Measurements from ENCODE around the gene MSANTD1.

MSANTD1 gene

GRCh38 chr4:3233391-3234071 is 15.4 kb upstream of the MSANTD1 start:
- DNase-seq (ENCODE audit: low read depth): no peak

DNA sequence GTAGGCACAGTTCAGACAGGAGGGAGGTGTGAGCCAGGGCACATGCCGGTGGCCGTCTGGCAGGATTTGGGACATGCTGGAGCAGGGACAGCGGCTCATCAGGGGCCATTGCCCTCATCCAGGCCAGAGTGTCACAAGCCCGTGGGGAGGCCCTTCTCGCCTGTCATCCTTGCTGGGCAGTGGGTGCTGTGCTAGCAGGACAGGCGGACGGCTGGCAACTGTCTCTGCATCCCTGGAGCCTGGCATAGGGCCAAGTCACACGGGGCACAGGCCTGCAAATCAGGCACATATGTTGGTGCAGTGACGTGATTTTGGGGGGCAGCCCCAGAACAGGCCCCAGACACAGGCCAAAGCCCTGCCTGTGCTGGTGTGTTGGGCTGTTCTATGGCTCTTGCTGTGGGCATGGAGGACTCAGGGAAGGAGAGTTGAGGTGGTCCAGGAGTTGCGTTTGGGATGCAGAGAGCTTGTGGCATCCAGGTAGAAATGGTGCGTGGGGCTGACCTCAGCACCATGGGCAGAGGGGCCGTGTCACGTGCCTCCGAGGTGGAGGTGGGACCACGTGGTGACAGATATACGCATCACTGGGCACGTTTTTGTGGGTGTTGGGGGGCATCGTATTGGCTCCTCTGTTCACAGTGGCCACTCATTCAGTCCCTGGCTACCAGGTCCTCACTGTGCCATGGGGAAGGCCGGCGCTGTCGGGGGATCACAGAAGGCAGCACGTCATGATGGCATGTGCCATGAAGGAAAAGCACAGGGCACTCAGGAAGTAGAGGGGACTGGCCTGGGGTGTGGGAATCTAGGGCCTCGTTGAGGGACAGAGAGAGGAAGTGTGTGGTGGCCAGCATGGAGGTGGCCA is 14.6 kb upstream of the MSANTD1 start:
- no peak for DNase-seq (ENCODE audit: low read depth)

DNA sequence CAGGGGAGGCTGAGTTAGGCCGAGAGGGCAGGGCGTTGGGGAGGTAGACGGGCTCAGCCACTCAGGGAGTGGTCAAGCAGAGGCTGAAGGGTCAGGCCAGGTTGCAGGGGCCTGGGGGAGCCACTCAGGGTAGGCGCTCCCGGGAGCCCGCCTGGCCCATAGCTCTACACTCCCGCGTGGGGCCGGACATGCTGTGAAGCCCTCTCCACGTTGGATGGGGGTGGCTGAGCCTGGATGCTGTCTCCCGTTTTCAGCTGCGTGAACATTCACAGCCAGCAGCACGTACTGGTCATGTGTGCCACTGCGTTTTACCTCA is 14.0 kb upstream of the MSANTD1 start:
- no peak for DNase-seq (ENCODE audit: low read depth)

DNA sequence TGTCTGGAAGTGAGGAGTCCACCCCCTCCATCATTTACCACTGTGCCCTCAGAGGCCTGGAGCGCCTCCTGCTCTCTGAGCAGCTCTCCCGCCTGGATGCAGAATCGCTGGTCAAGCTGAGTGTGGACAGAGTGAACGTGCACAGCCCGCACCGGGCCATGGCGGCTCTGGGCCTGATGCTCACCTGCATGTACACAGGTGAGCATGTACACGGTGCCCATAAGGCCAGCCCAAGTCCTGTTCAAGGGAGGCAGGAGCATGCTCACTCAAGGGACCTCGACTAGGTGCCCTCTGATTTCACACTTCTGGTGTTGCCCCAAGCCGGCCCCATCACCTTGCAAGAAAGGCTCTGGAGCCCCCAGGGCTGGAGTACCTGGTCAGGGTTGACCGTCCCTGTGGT is 13.4 kb upstream of the MSANTD1 start:
- DNase-seq (ENCODE audit: low read depth): no peak

GRCh38 chr4:3236326-3236878 is 12.6 kb upstream of the MSANTD1 start:
- no peak for DNase-seq (ENCODE audit: low read depth)

DNA sequence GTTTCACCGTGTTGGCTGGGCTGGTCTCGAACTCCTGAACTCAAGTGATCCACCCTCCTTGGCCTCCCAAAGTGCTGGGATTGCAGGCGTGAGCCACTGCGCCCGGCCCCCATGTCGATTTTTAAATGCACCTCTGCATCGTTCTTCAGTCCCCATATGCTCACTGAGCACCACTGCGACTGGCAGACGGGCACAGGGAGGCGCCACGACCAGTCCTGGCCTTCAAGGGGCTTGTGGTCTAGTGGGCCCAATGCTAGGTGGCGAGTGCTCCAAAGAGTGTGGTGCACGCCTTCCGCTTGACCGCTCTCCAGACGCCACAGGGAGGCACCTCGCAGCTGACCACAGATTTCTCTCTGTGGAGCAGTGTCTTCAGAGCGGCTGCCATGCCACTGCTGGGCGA is 11.7 kb upstream of the MSANTD1 start:
- DNase-seq (ENCODE audit: low read depth): no peak

DNA sequence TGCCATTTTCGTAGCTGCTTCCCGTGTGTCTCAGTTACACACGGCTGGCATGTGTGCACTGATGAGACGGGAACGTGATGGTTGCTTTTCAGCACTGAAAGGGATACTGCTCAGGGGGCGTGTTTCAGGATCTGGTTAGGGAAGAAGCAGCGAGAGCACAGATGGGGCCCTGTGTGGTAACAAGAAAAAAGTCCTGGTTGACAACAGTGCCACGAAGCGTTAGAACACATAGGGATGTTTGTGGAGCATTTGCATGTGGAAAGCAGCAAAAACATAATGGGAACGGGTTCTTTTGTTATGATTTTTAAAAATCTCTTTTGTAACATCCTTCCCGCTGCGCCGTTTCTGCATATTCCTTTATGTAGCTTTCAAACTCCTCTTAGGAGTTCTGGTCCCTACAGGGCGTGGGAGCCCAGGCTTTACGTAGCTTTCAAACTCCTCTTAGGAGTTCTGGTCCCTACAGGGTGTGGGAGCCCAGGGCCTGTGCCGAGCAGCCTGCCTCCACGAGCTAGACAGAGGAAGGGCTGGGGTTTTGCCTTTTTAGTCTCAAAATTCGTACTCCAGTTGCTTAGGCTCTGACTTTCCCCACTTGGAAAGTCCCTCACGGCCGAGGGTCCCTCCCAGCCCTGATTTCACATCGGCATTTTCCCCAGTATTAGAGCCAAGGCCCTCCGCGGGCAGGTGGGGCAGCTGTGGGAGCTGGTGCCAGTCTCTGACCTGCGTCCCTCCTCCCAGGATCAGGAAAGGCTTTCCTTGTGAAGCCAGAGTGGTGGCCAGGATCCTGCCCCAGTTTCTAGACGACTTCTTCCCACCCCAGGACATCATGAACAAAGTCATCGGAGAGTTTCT is 11.0 kb upstream of the MSANTD1 start:
- no peak for DNase-seq (ENCODE audit: low read depth)

- DNase-seq (ENCODE audit: low read depth): no peak
Measured at GRCh38 chr4:3238721-3239120, 10.2 kb upstream of the MSANTD1 start.

- DNase-seq (ENCODE audit: low read depth): no peak
Measured at GRCh38 chr4:3239303-3239702, 9.7 kb upstream of the MSANTD1 start.

DNA sequence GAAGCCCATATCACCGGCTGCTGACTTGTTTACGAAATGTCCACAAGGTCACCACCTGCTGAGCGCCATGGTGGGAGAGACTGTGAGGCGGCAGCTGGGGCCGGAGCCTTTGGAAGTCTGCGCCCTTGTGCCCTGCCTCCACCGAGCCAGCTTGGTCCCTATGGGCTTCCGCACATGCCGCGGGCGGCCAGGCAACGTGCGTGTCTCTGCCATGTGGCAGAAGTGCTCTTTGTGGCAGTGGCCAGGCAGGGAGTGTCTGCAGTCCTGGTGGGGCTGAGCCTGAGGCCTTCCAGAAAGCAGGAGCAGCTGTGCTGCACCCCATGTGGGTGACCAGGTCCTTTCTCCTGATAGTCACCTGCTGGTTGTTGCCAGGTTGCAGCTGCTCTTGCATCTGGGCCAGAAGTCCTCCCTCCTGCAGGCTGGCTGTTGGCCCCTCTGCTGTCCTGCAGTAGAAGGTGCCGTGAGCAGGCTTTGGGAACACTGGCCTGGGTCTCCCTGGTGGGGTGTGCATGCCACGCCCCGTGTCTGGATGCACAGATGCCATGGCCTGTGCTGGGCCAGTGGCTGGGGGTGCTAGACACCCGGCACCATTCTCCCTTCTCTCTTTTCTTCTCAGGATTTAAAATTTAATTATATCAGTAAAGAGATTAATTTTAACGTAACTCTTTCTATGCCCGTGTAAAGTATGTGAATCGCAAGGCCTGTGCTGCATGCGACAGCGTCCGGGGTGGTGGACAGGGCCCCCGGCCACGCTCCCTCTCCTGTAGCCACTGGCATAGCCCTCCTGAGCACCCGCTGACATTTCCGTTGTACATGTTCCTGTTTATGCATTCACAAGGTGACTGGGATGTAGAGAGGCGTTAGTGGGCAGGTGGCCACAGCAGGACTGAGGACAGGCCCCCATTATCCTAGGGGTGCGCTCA is 8.7 kb upstream of the MSANTD1 start:
- no peak for DNase-seq (ENCODE audit: low read depth)

GRCh38 chr4:3240936-3241522 is 7.9 kb upstream of the MSANTD1 start:
- DNase-seq (ENCODE audit: low read depth): no peak

GRCh38 chr4:3241898-3242524 is 6.9 kb upstream of the MSANTD1 start:
- no peak for DNase-seq (ENCODE audit: low read depth)

DNA sequence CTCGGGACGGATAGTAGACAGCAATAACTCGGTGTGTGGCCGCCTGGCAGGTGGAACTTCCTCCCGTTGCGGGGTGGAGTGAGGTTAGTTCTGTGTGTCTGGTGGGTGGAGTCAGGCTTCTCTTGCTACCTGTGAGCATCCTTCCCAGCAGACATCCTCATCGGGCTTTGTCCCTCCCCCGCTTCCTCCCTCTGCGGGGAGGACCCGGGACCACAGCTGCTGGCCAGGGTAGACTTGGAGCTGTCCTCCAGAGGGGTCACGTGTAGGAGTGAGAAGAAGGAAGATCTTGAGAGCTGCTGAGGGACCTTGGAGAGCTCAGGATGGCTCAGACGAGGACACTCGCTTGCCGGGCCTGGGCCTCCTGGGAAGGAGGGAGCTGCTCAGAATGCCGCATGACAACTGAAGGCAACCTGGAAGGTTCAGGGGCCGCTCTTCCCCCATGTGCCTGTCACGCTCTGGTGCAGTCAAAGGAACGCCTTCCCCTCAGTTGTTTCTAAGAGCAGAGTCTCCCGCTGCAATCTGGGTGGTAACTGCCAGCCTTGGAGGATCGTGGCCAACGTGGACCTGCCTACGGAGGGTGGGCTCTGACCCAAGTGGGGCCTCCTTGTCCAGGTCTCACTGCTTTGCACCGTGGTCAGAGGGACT is 5.7 kb upstream of the MSANTD1 start:
- no peak for DNase-seq (ENCODE audit: low read depth)

GRCh38 chr4:3244002-3244401 is 5.0 kb upstream of the MSANTD1 start:
- DNase-seq (ENCODE audit: low read depth): no peak

- DNase-seq (ENCODE audit: low read depth): no peak
Measured at GRCh38 chr4:3244747-3245146, 4.2 kb upstream of the MSANTD1 start.

- no peak for DNase-seq (ENCODE audit: low read depth)
Measured at GRCh38 chr4:3245676-3246075, 3.3 kb upstream of the MSANTD1 start.

DNA sequence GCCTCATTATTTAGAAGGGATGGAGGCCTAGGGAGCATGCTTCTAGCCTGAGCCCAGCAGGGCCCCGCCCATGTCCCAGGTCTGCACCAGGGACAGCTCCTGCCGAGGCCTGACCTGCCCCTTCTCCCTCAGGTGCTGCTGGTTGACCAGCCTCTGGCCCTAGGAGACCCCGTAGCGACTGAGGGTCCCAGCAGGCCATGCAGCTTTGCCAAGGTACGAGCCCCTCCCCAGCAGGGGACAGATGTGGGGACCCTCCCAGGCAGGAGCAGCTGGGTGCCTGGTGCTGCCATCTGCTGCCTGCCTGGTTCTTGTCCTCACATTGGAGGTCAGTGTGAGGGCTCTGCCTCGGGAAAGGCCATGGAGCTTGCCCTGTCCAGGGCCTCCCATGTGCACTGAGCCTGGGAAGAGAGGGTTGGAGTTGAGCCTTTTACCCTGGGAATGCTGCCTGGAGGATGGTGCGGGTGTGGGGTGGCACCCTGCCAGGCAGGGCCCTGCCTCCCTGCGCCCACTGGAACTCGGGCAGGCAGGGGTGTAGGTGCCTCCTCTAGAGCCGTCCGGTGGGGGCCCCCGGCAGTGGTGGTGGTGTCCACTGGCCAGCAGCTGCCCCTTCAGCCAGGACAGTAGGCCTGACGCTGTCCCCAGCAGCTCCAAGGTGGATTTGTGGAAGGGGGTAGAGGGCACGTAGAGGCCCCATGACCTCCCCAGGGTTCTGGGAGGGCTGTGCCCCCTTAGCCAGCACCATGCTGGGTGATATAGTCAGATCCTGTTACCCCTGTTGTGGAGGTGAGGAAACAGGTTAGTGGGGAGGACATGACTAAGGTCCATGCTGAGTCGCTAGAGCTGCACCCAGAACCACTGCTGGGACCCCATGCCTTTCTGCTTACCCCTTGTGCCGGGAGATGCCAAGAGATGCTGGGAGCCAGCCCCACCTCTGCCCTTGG is 2.2 kb upstream of the MSANTD1 start:
- DNase-seq (ENCODE audit: low read depth): no peak

- DNase-seq (ENCODE audit: low read depth): no peak
Measured at GRCh38 chr4:3247399-3248177, 1.4 kb upstream of the MSANTD1 start.
